ENCODE data around the gene MYO7A.

Gene MYO7A

DNA sequence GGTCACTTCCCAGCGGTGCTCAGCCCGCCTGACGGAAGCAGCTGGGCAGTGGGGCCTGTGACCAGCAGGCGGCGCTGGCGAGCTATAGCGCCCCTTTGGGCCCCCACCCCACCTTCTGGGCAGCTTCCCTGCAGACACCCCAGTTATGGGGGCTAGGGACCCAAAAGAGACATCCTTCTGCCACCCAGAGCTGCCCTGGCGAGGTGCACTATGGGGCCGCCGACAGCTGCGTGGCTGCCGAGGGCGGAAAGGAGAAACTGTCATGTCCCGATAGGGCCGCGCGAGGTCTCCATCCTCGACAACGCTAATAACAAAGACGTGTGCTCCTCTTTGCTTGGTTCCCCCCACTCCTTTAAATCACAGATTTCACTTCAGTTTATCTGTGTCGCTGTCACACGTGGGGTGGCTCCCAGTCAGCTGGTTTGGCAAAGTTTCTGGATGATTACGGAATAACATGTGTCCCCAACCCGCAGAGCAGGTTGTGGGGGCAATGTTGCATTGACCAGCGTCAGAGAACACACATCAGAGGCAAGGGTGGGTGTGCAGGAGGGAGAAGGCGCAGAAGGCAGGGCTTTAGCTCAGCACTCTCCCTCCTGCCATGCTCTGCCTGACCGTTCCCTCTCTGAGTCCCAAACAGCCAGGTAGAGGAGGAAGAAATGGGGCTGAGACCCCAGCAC lies 673 bp upstream of the MYO7A start:
- peak; percentile 37 to 58 for DNase-seq (ENCODE audit: low read depth in 2 of 2)

DNA sequence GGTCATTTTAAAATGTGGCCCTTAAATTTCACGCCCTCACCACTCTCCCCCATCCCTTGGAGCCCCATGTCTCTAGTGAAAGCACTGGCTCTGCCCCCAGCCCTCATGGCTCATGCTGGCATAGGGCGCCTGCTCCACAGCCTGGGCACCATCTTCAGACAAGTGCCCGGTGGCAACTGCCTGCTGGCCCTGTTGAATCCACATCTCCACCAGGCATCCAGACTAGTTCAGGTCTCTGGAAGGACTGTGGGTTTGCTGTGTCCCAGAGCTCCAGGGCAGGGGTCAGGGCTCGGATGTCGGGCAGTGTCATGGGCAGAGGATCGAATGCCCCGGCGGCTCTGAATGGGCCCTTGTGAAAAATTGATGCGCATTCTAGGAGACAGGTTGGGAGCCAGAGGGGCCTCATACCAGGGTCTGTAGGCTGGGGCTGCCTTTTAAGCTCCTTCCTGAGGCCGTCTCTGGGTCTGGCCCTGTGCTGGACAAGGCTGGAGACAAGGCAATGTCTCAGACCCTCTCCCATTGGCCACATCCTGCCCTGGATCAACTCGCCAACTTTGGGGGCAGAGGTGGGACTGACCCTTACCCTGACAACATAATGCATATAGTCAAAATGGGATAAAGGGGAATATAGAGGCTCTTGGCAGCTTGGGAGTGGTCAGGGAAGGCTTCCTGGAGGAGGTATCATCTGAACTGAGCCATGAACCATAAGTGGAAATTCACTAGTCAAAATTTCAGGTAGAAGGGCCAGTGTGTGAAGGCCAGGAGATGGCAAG lies 1.2 kb downstream of the MYO7A start:
- no peak for DNase-seq (ENCODE audit: low read depth in 2 of 2)

DNA sequence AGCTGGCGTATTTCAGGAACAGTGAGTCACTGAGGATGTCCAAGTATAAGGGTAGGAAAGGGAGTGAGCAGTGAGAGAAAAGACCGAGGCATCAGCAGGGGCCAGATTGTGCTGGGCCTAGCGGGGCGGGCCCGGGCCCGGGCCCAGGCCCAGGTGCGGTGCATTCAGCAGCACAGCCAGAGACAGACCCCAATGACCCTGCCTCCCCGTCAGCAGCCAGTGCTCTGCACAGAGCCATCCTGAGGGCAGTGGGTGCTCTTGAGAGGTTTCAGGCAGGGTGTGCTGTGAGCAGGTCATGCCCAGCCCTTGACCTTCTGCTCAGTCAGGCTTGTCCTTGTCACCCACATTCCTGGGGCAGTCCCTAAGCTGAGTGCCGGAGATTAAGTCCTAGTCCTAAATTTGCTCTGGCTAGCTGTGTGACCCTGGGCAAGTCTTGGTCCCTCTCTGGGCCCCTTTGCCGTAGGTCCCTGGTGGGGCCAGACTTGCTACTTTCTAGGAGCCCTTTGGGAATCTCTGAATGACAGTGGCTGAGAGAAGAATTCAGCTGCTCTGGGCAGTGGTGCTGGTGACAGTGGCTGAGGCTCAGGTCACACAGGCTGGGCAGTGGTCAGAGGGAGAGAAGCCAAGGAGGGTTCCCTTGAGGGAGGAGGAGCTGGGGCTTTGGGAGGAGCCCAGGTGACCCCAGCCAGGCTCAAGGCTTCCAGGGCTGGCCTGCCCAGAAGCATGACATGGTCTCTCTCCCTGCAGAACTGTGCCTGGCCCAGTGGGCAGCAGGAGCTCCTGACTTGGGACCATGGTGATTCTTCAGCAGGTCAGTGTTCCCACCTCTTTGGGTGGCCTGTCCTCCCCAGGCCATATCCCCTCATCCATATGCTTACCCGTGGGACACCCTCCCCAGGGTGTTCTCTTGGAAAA lies 2.1 kb downstream of the MYO7A start:
- DNase-seq (ENCODE audit: low read depth in 2 of 2): no peak

GRCh38 chr11:77130763-77131513 lies 2.9 kb downstream of the MYO7A start:
- DNase-seq (ENCODE audit: low read depth in 2 of 2): no peak

GRCh38 chr11:77131560-77131959 lies 3.5 kb downstream of the MYO7A start:
- DNase-seq (ENCODE audit: low read depth in 2 of 2): no peak

- DNase-seq (ENCODE audit: low read depth in 2 of 2): no peak
These were observed 7.0 kb downstream of the MYO7A start for GRCh38 chr11:77135069-77135468.

DNA sequence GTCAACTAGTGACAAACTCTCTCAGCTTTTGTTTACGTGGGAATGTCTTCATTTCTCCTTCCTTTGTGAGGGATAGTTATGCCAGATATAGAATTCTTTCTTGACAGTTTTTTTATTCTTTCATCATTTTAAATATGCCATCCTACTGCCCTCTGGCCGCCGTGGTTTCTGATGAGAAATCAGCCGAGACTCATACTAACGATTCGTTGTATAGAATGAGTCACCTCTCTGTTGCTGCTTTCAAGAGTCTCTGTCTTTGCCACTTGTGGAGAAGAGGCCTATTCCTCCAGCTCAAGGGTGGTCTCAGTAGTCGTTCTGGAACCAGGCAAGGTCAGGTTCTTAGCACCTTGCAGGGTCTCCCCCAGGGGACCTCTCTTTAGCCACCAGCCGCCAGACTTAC lies 8.0 kb downstream of the MYO7A start:
- DNase-seq (ENCODE audit: low read depth in 2 of 2): no peak

DNA sequence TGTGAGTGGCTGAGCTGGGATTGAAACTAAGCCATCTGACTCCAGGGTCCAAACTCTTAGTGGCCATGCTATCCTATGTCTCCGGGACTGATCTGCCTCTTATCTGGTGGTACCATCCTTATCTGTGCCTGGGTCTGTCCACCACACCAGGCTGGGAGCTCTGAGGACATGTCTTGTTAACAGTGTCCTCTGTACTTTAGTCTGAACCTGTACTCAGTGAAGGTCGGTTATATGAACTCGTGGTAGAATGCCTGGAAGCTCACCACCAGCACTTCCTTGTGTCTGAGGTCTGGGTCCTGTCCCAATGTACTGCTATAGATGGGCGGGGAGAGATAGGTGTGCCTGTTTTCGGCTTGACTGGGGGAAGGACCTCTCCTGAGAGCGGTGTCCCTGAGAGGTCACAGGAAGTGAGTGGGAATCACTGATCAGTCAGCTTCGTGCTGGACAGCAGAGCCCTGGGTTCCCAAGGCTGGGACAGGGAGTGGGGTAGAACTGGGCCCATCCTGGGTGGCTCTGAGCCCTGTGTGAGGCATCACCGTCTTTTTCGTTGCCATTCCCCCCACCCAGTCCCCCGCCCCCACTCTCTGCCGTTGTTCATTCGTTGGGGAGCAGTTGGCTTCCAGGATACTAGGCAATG lies 8.9 kb downstream of the MYO7A start:
- no peak for DNase-seq (ENCODE audit: low read depth in 2 of 2)

- DNase-seq (ENCODE audit: low read depth in 2 of 2): no peak
These were observed 9.4 kb downstream of the MYO7A start for GRCh38 chr11:77137421-77137820.

GRCh38 chr11:77138106-77138649 lies 10.1 kb downstream of the MYO7A start:
- DNase-seq (ENCODE audit: low read depth in 2 of 2): no peak

GRCh38 chr11:77139201-77139600 lies 11.2 kb downstream of the MYO7A start:
- DNase-seq (ENCODE audit: low read depth in 2 of 2): no peak

- DNase-seq (ENCODE audit: low read depth in 2 of 2): no peak
These were observed 12.3 kb downstream of the MYO7A start for GRCh38 chr11:77140231-77140851.

- no peak for DNase-seq (ENCODE audit: low read depth in 2 of 2)
These were observed 13.0 kb downstream of the MYO7A start for GRCh38 chr11:77141034-77141433.

DNA sequence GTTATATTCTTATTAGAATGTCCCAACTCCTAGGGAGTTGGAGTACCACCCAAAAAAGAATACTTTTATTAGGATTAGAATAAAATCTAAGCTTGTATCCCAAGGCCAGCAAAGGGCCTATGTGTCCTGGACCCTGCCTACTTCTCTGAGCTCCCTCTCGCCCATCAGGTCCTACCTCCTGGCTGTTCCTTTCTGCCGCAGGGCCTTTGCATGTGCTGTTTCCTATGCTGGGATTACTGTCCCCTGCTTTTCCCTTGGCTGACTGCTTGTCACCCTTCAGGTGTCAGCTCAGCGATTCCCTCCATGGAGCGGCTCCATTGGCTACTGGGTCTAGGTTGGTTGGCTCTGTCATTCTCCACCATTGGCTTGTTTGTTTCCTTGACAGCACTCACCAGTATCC lies 13.4 kb downstream of the MYO7A start:
- no peak for DNase-seq (ENCODE audit: low read depth in 2 of 2)

GRCh38 chr11:77142091-77142975 lies 14.3 kb downstream of the MYO7A start:
- DNase-seq (ENCODE audit: low read depth in 2 of 2): no peak

- DNase-seq (ENCODE audit: low read depth in 2 of 2): no peak
These were observed 15.5 kb downstream of the MYO7A start for GRCh38 chr11:77143405-77144020.

DNA sequence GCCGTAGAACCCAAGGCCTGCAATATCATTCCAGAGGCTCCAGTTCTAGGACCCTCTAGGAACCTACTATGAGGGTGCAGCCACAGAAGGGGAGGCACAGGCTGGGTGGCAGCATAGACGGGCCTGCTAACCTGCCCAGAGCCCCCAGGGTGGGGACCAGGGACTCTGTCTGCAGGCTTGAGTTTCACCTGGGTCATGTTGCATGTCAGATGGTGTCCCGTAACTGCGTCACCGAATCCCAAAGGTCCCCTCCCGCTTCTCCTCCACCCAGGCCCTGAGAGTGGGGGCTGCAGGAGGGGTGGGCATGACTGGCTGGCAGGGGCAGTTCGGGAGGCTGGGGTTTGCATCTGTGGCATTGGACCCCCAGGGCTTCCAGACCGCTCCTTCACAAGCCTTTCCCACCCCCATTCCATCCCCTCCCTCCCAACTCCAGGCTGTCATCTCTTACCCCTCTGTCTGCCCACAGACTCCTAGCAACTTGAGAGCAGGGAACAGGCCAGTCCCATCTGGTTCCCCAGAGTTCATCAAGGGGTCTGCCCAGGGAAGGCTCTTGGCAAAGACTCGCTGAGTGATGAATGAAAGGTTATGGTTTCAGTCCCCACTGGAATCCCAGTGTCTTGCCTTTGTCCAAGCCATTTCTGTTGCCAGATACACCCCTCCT lies 16.3 kb downstream of the MYO7A start:
- DNase-seq (ENCODE audit: low read depth in 2 of 2): no peak

GRCh38 chr11:77144857-77145428 lies 16.9 kb downstream of the MYO7A start:
- DNase-seq (ENCODE audit: low read depth in 2 of 2): no peak
